Measurements from ENCODE around the gene VWA3B. TPM values are rescaled to one million over a fixed set of nuclear protein-coding genes. Genes with fewer than 3 reads are reported as not detected.
"Not testable (repeated sequence)": the region's sequence is repeated elsewhere in the genome, so short reads cannot be mapped to it uniquely, and the experiment has no call there.

The VWA3B gene
- total RNA-seq, 1 experiment from 2014 or later: not detected

DNA sequence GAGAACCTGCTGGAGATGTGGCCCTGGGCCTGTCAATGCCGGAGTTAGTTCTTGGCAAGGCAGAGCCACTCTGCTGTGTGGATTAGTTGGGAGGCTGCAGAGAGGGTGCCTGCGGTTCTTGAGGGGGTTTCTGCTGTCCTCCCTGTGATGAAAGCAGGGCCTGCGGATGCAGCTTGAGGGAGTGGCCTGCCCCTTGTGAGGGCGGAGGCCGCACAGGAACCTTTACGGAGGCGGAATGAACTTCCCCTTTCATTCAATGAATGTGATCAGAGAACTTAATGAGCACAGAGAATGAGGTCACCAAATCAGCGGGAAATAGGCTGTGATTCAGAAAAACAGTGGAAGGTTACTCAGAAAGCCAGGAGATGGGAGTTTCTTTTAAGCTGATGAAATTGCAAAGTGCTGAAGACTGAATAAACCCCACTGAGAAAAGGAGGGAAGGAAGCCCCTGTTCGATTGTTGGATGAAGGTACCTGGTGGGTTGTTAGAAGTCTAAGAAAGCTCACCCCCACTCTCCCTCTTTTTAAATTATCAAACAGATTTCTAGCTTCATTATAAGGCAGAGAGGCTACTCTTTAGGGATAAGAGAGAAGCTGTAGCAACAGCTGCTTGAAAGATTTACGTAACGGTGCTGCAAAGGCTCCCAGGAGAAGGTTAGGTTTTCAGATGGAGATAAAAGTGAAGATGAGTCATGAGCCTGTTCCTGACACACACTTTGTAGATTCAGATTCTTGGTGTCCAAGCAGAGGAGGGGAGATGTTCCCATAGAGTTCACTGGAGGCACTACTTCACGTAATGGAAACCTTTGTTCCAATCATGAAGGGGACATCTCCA, 47.4 kb downstream of the VWA3B start:
- CTCF ChIA-PET: no interaction called here
- TF ChIP-seq, protein P1, sequence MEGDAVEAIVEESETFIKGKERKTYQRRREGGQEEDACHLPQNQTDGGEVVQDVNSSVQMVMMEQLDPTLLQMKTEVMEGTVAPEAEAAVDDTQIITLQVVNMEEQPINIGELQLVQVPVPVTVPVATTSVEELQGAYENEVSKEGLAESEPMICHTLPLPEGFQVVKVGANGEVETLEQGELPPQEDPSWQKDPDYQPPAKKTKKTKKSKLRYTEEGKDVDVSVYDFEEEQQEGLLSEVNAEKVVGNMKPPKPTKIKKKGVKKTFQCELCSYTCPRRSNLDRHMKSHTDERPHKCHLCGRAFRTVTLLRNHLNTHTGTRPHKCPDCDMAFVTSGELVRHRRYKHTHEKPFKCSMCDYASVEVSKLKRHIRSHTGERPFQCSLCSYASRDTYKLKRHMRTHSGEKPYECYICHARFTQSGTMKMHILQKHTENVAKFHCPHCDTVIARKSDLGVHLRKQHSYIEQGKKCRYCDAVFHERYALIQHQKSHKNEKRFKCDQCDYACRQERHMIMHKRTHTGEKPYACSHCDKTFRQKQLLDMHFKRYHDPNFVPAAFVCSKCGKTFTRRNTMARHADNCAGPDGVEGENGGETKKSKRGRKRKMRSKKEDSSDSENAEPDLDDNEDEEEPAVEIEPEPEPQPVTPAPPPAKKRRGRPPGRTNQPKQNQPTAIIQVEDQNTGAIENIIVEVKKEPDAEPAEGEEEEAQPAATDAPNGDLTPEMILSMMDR (IDR thresholded peaks at IDR 0.05; ENCODE audit: unreplicated experiment): no peak
- Mint-ChIP-seq H3K9me3 (ENCODE audit: low read depth, unreplicated experiment) (peaks cover 4% of the 10 kb centered on the region), H3K4me1 (ENCODE audit: low read depth, unreplicated experiment) (no peaks in the 10 kb centered on the region), H3K36me3 (ENCODE audit: insufficient read depth, unreplicated experiment) (no peaks in the 10 kb centered on the region), H3K27me3 (ENCODE audit: unreplicated experiment) (peaks cover 81% of the 10 kb centered on the region), H3K27ac (ENCODE audit: unreplicated experiment) (no peak overlapping the region), H3K4me3 (ENCODE audit: low read depth, unreplicated experiment) (no peak overlapping the region)
- no peak for DNase-seq
- intact Hi-C loops (cut with micrococcal nuclease; ENCODE audit: unreplicated experiment): no loop called here
- no TSS peak for BruUV-seq (replicated peaks)

DNA sequence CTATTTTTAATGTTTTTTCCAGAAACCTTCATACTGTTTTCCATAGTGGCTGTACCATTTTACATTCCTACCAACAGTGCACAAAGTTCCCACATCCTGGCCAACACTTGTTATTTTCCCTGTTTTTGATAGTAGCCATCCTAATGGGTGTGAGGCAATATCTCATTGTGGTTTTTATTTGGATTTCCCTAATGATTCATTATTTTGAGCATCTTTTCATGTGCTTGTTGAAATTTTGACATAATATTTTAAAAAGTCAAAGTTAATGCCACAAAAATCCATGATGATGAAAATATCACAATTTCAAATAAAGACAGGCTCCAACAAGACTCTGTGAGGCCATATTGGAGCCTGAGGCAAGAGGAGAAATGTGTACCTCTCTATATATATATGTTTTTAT, 50.2 kb downstream of the VWA3B start:
- CTCF ChIA-PET: no interaction called here
- peaks cover 57% of the 10 kb centered on the region for H3K27me3 Mint-ChIP-seq (ENCODE audit: unreplicated experiment)
- no peak for DNase-seq

DNA sequence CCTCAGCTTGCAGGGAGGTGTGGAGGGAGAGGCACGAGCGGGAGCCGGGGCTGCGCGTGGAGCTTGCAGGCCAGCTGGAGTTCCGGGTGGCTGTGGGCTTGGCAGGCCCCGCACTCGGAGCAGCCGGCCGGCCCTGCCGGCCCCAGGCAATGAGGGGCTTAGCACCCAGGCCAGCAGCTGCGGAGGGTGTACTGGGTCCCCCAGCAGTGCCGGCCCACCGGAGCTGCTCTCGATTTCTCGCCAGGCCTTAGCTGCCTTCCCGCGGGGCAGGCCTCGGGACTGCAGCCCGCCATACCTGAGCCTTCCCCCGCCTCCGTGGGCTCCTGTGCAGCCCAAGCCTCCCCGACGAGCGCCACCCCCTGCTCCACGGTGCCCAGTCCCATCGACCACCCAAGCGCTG, 52.0 kb downstream of the VWA3B start:
- H3K27ac Mint-ChIP-seq (ENCODE audit: unreplicated experiment); BruUV-seq (replicated peaks); intact Hi-C loops (cut with micrococcal nuclease; ENCODE audit: unreplicated experiment); DNase-seq; CTCF ChIA-PET; H3K9me3 Mint-ChIP-seq (ENCODE audit: low read depth, unreplicated experiment); H3K36me3 Mint-ChIP-seq (ENCODE audit: insufficient read depth, unreplicated experiment); H3K4me1 Mint-ChIP-seq (ENCODE audit: low read depth, unreplicated experiment); H3K4me3 Mint-ChIP-seq (ENCODE audit: low read depth, unreplicated experiment): not testable (repeated sequence)
- H3K27me3 Mint-ChIP-seq (ENCODE audit: unreplicated experiment): peaks cover 45% of the 10 kb centered on the region

More for the DNA sequence above, 50.2 kb downstream of the VWA3B start:
- no peaks in the 10 kb centered on the region for H3K4me1 Mint-ChIP-seq (ENCODE audit: low read depth, unreplicated experiment)
- H3K4me3 Mint-ChIP-seq (ENCODE audit: low read depth, unreplicated experiment): no peak overlapping the region
- no peaks in the 10 kb centered on the region for H3K36me3 Mint-ChIP-seq (ENCODE audit: insufficient read depth, unreplicated experiment)
- no peak overlapping the region for H3K27ac Mint-ChIP-seq (ENCODE audit: unreplicated experiment)
- intact Hi-C loops (cut with micrococcal nuclease; ENCODE audit: unreplicated experiment): no loop called here
- BruUV-seq (replicated peaks): no TSS peak
- TF ChIP-seq, protein P1 (IDR thresholded peaks at IDR 0.05; ENCODE audit: unreplicated experiment): no peak
- H3K9me3 Mint-ChIP-seq (ENCODE audit: low read depth, unreplicated experiment): peaks cover 4% of the 10 kb centered on the region

GRCh38 chr2:98140210-98140609, 53.2 kb downstream of the VWA3B start:
- no TSS peak for BruUV-seq (replicated peaks)
- no peaks in the 10 kb centered on the region for H3K4me1 Mint-ChIP-seq (ENCODE audit: low read depth, unreplicated experiment)
- H3K27ac Mint-ChIP-seq (ENCODE audit: unreplicated experiment): no peak overlapping the region
- intact Hi-C loops (cut with micrococcal nuclease; ENCODE audit: unreplicated experiment): no loop called here
- CTCF ChIA-PET: interaction anchor here (0.6 kb wide), 1 partner anchor 625 kb away, joined by 3 read pairs; no protein-coding TSS in a partner anchor
- H3K27me3 Mint-ChIP-seq (ENCODE audit: unreplicated experiment): peaks cover 33% of the 10 kb centered on the region
- TF ChIP-seq, protein P1 (IDR thresholded peaks at IDR 0.05; ENCODE audit: unreplicated experiment): no peak
- no peak overlapping the region for H3K4me3 Mint-ChIP-seq (ENCODE audit: low read depth, unreplicated experiment)
- no peak for DNase-seq
- no peaks in the 10 kb centered on the region for H3K36me3 Mint-ChIP-seq (ENCODE audit: insufficient read depth, unreplicated experiment)
- H3K9me3 Mint-ChIP-seq (ENCODE audit: low read depth, unreplicated experiment): peaks cover 4% of the 10 kb centered on the region
